ENCODE data around the gene SFSWAP. TPM values are rescaled to one million over a fixed set of nuclear protein-coding genes. Genes with fewer than 3 reads are reported as not detected.
"Not testable (repeated sequence)": the region's sequence is repeated elsewhere in the genome, so short reads cannot be mapped to it uniquely, and the experiment has no call there.

SFSWAP gene
- total and polyA plus RNA-seq, 2 of the 13 experiments (the other 11 are each of a cell fraction or from before 2014, with no cell fraction given) = 17.1 to 27.7 TPM

DNA sequence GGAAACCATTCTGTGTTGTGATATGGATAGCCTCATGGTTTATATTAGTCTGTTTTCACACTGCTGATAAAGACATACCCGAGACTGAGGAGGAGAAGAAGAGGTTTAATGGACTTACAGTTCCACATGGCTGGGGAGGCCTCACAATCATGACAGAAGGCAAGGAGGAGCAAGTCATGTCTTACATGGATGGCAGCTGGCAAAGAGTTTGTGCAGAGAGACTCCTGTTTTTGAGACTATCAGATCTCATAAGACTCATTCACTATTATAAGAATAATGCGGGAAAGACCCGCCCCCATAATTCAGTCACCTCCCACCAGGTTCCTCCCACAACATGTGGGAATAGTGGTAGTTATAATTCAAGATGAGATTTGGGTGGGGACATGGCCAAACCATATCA, 31.9 kb downstream of the SFSWAP start:
- H3K79me2 ChIP-seq (ENCODE audit: insufficient read depth, low read length); H4K20me1 ChIP-seq (ENCODE audit: insufficient read depth, low read length); H3K27ac ChIP-seq (ENCODE audit: extremely low read length, insufficient read depth, low read length); in situ Hi-C loops (cut with HindIII; ENCODE audit: extremely low pct_ligation_motif_present, low pct_unique_long_range_greater_than_20kb); POLR2A ChIA-PET; intact Hi-C loops (cut with micrococcal nuclease; ENCODE audit: unreplicated experiment); H2AFZ ChIP-seq (ENCODE audit: low read length); H3K4me1 ChIP-seq (ENCODE audit: insufficient read depth, low read length); ATAC-seq; FAIRE-seq; BruUV-seq (replicated peaks); H3K4me2 ChIP-seq (ENCODE audit: low read depth, low read length); H3K4me3 ChIP-seq (replicated peaks in 1 of 3; ENCODE audit: insufficient read depth in 1 of 3, low read depth in 2 of 3, low read length in 3 of 3); H3K27me3 ChIP-seq (ENCODE audit: control insufficient read depth in 1 of 2, insufficient read depth in 2 of 2, low read length in 2 of 2); CTCF ChIA-PET (ENCODE audit: low intra/inter-chr PET ratio, low total read pairs); DNase-seq (ENCODE audit: low spot score); H3K9ac ChIP-seq (ENCODE audit: insufficient read depth, low read depth, low read length): not testable (repeated sequence)
- Histone ChIP-seq H3K36me3 (replicated peaks in 1 of 2; ENCODE audit: control insufficient read depth in 1 of 2, insufficient read depth in 2 of 2, low read length in 2 of 2) (peaks cover 27 to 72% of the 10 kb centered on the region in 2 experiments; a peak in 4 of 5 replicates), H3K9me3 (ENCODE audit: low read length) (peaks cover 25% of the 10 kb centered on the region; the same call in 1 of the 2 replicates)
- TF ChIP-seq ZNF431 (CRISPR knock-in tag; IDR thresholded peaks at IDR 0.05; ENCODE audit: borderline replicate concordance, low read depth) = peak; percentile 84; the same call in 1 of the 2 replicates
- 100% methylated on average over 3 of the region's 3 CpGs for WGBS (ENCODE audit: low lambda C conversion rate)

DNA sequence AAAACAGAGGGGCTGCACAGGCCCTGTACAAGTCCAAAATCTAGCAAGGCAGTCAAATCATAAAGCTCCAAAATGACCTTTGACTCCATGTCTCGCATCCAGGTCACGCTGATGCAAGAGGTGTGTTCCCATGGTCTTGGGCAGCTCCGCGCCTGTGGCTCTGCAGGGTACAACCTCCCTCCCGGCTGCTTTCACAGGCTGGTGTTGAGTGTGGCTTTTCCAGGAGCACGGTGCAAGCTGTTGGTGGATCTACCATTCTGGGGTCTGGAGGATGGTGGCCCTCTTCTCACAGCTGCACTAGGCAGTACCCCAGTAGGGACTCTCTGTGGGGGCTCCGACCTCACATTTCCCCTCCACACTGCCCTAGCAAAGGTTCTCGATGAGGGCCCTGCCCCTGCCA, 32.5 kb downstream of the SFSWAP start:
- FAIRE-seq; ATAC-seq; H3K9ac ChIP-seq (ENCODE audit: insufficient read depth, low read depth, low read length); H4K20me1 ChIP-seq (ENCODE audit: insufficient read depth, low read length); POLR2A ChIA-PET; intact Hi-C loops (cut with micrococcal nuclease; ENCODE audit: unreplicated experiment); H3K27ac ChIP-seq (ENCODE audit: extremely low read length, insufficient read depth, low read length); H3K79me2 ChIP-seq (ENCODE audit: insufficient read depth, low read length); H3K4me1 ChIP-seq (ENCODE audit: insufficient read depth, low read length); H2AFZ ChIP-seq (ENCODE audit: low read length); H3K27me3 ChIP-seq (ENCODE audit: control insufficient read depth in 1 of 2, insufficient read depth in 2 of 2, low read length in 2 of 2); in situ Hi-C loops (cut with HindIII; ENCODE audit: extremely low pct_ligation_motif_present, low pct_unique_long_range_greater_than_20kb); BruUV-seq (replicated peaks); CTCF ChIA-PET (ENCODE audit: low intra/inter-chr PET ratio, low total read pairs); DNase-seq (ENCODE audit: low spot score); H3K4me2 ChIP-seq (ENCODE audit: low read depth, low read length); H3K4me3 ChIP-seq (replicated peaks in 1 of 3; ENCODE audit: insufficient read depth in 1 of 3, low read depth in 2 of 3, low read length in 3 of 3): not testable (repeated sequence)
- Histone ChIP-seq H3K36me3 (replicated peaks in 1 of 2; ENCODE audit: control insufficient read depth in 1 of 2, insufficient read depth in 2 of 2, low read length in 2 of 2) (peaks cover 29 to 75% of the 10 kb centered on the region in 2 experiments; a peak in 4 of 5 replicates), H3K9me3 (ENCODE audit: low read length) (peaks cover 25% of the 10 kb centered on the region; the same call in 1 of the 2 replicates)
- WGBS (ENCODE audit: low lambda C conversion rate) = 100% methylated on average over 7 of the region's 8 CpGs

DNA sequence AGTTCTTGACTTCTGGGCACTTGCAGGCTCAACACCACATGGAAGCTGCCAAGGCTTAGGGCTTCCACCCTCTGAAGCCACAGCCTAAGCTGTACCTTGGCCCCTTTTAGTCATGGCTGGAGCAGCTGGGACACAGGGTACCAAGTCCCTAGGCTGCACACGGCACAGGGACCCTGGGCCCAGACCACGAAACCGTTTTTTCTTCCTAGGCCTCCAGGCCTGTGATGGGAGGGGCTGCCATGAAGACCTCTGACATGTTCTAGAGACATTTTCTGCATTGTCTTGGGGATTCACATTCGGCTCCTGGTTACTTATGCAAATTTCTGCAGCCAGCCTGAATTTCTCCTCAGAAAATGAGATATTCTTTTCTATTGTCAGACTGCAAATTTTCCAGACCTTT, 33.0 kb downstream of the SFSWAP start:
- ATAC-seq; H3K4me3 ChIP-seq (replicated peaks in 1 of 3; ENCODE audit: insufficient read depth in 1 of 3, low read depth in 2 of 3, low read length in 3 of 3); FAIRE-seq; CTCF ChIA-PET (ENCODE audit: low intra/inter-chr PET ratio, low total read pairs); DNase-seq (ENCODE audit: low spot score); H3K4me1 ChIP-seq (ENCODE audit: insufficient read depth, low read length); H3K9ac ChIP-seq (ENCODE audit: insufficient read depth, low read depth, low read length); H3K4me2 ChIP-seq (ENCODE audit: low read depth, low read length); H4K20me1 ChIP-seq (ENCODE audit: insufficient read depth, low read length); H3K79me2 ChIP-seq (ENCODE audit: insufficient read depth, low read length); in situ Hi-C loops (cut with HindIII; ENCODE audit: extremely low pct_ligation_motif_present, low pct_unique_long_range_greater_than_20kb); H3K27ac ChIP-seq (ENCODE audit: extremely low read length, insufficient read depth, low read length); BruUV-seq (replicated peaks); POLR2A ChIA-PET; H2AFZ ChIP-seq (ENCODE audit: low read length); intact Hi-C loops (cut with micrococcal nuclease; ENCODE audit: unreplicated experiment); H3K27me3 ChIP-seq (ENCODE audit: control insufficient read depth in 1 of 2, insufficient read depth in 2 of 2, low read length in 2 of 2): not testable (repeated sequence)
- peaks cover 29 to 77% of the 10 kb centered on the region in 2 experiments; a peak in 4 of 5 replicates for H3K36me3 ChIP-seq (replicated peaks in 1 of 2; ENCODE audit: control insufficient read depth in 1 of 2, insufficient read depth in 2 of 2, low read length in 2 of 2)
- H3K9me3 ChIP-seq (ENCODE audit: low read length) = peaks cover 25% of the 10 kb centered on the region; the same call in 1 of the 2 replicates
- 96% methylated on average over 4 of the region's 4 CpGs for WGBS (ENCODE audit: low lambda C conversion rate)
